Activated naive CD4-positive, alpha-beta T cell treated with anti-CD3 and anti-CD28 coated beads, Interleukin-2, amount 50 U/mL, for 24 hours (primary cell): ENCODE measurements around the gene KIAA0825.

Experiments
- H3K27ac Mint-ChIP-seq: one replicate; pipeline ENCODE4 v1.8.0; 2021; ENCODE audit warnings: mild to moderate bottlenecking, mixed read lengths
- H3K27me3 Mint-ChIP-seq: one replicate; pipeline ENCODE4 v1.8.0; 2021; ENCODE audit warnings: mixed read lengths
- H3K36me3 Mint-ChIP-seq: one replicate; pipeline ENCODE4 v1.8.0; 2021; ENCODE audit warnings: mixed read lengths
- H3K4me1 Mint-ChIP-seq: one replicate; pipeline ENCODE4 v1.8.0; 2021; ENCODE audit warnings: mixed read lengths
- H3K4me3 Mint-ChIP-seq: one replicate; pipeline ENCODE4 v1.8.0; 2021; ENCODE audit warnings: mild to moderate bottlenecking, mixed read lengths
- H3K9me3 Mint-ChIP-seq: one replicate; pipeline ENCODE4 v1.8.0; 2021; ENCODE audit warnings: mixed read lengths

Gene KIAA0825

DNA sequence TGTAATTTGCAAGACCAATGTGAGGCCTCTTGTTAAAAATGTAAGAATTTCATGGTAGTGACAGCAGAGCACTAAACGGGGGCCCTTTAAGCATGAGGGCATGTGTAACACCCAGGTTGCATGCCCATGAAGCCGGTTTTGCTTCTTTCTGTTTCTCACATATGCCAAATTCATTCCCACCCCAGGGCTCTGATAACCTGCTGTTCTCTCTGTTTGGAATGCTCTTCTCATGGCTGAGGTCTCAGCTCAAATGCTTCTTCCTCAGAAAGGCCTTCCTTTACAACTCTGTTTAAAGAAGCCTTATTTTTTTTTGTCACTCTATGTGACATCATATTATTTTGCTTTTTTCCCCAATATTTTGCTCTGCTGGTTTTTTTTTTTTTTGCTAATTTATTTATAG, 369.0 kb downstream of the KIAA0825 start:
- H3K4me3 Mint-ChIP-seq = no peak overlapping the region
- H3K9me3 Mint-ChIP-seq = no peaks in the 10 kb centered on the region
- H3K27me3 Mint-ChIP-seq = no peaks in the 10 kb centered on the region
- no peaks in the 10 kb centered on the region for H3K36me3 Mint-ChIP-seq
- H3K27ac Mint-ChIP-seq = no peak overlapping the region
- H3K4me1 Mint-ChIP-seq = no peaks in the 10 kb centered on the region

DNA sequence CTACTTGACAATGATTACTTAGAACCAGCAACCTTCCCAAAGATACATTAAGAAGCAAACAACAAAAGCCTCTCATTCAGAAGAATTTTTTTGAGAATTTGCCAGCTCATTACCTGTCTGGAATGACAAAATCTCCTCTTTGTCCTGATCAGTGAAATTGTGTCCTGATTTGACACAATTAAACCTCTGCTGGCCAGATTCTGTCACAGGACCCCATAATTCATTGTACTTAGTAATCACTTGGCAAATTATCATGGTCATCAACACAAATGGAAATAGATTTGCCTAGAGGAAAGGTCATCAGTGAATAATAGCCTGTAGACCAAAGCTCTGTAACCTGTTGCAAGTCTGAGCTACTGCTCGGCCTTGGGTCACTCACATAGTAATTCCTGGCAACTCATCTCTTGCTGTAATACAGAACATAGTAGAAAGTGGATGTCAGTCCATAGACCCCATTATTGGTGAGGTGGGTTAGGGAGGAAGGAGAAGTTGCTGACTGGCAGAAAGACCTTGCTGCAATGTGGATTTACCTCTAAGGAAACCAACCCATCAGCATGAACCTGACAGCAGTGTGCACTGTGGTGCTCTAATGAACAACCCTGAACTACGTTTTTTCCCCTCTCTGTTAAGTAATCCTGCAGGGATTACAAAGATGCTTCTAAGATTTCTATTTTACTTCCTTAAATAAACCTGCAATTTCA, 370.1 kb downstream of the KIAA0825 start:
- Mint-ChIP-seq H3K4me1 (no peaks in the 10 kb centered on the region), H3K27me3 (no peaks in the 10 kb centered on the region), H3K36me3 (no peaks in the 10 kb centered on the region), H3K4me3 (no peak overlapping the region), H3K27ac (no peak overlapping the region), H3K9me3 (no peaks in the 10 kb centered on the region)

GRCh38 chr5:94245608-94246007, 372.8 kb downstream of the KIAA0825 start:
- Mint-ChIP-seq H3K36me3 (no peaks in the 10 kb centered on the region), H3K4me1 (no peaks in the 10 kb centered on the region), H3K4me3 (no peak overlapping the region), H3K27me3 (no peaks in the 10 kb centered on the region), H3K9me3 (no peaks in the 10 kb centered on the region), H3K27ac (no peak overlapping the region)

- no peaks in the 10 kb centered on the region for H3K4me1 Mint-ChIP-seq
- no peaks in the 10 kb centered on the region for H3K36me3 Mint-ChIP-seq
- H3K4me3 Mint-ChIP-seq = no peak overlapping the region
- H3K27me3 Mint-ChIP-seq = no peaks in the 10 kb centered on the region
- H3K9me3 Mint-ChIP-seq = no peaks in the 10 kb centered on the region
- H3K27ac Mint-ChIP-seq = no peak overlapping the region
Measured at GRCh38 chr5:94244921-94245320, 373.5 kb downstream of the KIAA0825 start.

- Mint-ChIP-seq H3K36me3 (no peaks in the 10 kb centered on the region), H3K4me3 (no peak overlapping the region), H3K27ac (no peak overlapping the region), H3K9me3 (no peaks in the 10 kb centered on the region), H3K4me1 (no peaks in the 10 kb centered on the region), H3K27me3 (no peaks in the 10 kb centered on the region)
Measured at GRCh38 chr5:94243612-94244011, 374.8 kb downstream of the KIAA0825 start.

DNA sequence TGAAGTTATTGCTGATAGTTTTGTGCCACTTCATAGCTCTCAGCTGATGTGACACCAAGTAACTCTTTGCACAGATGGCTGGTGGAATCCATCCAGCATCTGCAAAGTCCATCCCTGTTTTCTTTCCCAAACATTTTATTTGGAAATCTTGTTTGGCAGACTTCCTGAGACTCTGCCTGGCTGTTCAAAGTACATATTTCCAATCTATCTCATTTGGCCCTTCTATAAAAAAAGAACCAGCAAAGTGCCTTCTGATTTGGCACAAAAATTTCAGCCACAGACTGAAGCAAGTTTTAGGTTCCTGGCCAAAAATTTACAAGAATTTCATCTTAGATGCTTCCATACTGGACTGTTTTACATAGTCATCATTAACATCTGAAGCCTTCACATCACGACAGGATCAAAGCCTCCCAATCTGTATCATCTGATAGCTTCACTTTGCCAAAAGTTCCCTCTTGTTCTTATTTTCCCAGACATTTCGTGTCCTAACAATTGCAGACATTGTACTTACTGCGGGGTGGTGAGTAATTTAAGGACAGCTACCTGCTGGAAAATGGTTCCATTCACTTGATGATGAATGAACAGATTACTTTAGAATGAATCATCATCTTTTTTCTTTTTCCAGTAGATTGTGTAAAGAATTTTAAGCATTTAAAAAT, 377.3 kb downstream of the KIAA0825 start:
- Mint-ChIP-seq H3K27ac (no peak overlapping the region), H3K4me1 (no peaks in the 10 kb centered on the region), H3K9me3 (no peaks in the 10 kb centered on the region), H3K27me3 (no peaks in the 10 kb centered on the region), H3K4me3 (no peak overlapping the region), H3K36me3 (no peaks in the 10 kb centered on the region)

- Mint-ChIP-seq H3K4me3 (no peak overlapping the region), H3K27ac (no peak overlapping the region), H3K27me3 (no peaks in the 10 kb centered on the region), H3K4me1 (no peaks in the 10 kb centered on the region), H3K9me3 (no peaks in the 10 kb centered on the region), H3K36me3 (no peaks in the 10 kb centered on the region)
Measured at GRCh38 chr5:94240596-94240992, 377.8 kb downstream of the KIAA0825 start.

DNA sequence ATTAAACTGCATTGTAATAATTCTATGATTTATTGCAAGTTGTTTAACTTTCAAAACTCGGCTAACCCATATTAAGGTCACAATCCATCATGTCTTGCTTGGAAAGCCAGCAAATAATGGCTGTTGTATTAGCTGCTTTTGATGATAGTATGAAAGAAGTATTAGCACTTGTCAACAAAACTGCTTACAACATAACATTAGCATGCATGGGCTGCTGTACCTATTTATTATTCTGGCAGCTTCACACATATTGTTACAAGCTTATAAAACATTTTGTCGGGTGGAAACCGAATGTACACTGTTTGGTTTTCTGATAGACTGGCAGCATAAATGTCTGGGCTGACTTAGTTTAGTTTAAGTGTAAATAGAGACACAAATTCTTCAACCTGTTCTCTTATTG, 378.3 kb downstream of the KIAA0825 start:
- H3K4me3 Mint-ChIP-seq = no peak overlapping the region
- no peaks in the 10 kb centered on the region for H3K27me3 Mint-ChIP-seq
- H3K4me1 Mint-ChIP-seq = no peaks in the 10 kb centered on the region
- H3K9me3 Mint-ChIP-seq = no peaks in the 10 kb centered on the region
- H3K27ac Mint-ChIP-seq = no peak overlapping the region
- no peaks in the 10 kb centered on the region for H3K36me3 Mint-ChIP-seq

DNA sequence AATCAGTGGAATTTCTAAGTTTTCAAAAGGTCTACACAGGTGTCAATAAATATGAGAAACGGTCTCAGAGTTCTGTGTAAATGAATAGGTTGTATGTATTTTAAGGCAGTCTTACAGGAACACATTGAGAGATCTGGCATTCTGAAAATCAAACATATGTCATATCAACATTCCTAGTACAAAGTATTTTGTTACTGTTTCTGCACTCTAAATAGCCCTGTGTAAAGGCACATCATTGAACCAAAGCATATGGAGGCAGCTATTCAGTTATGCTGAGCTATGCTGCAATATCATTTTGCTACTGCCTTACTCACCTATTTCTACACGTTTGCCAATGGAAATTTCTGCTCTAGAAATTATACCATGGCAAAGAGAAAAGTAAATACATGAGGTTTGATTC, 379.1 kb downstream of the KIAA0825 start:
- H3K27me3 Mint-ChIP-seq = no peaks in the 10 kb centered on the region
- H3K4me1 Mint-ChIP-seq = no peaks in the 10 kb centered on the region
- H3K9me3 Mint-ChIP-seq = no peaks in the 10 kb centered on the region
- H3K4me3 Mint-ChIP-seq = no peak overlapping the region
- H3K27ac Mint-ChIP-seq = no peak overlapping the region
- no peaks in the 10 kb centered on the region for H3K36me3 Mint-ChIP-seq

DNA sequence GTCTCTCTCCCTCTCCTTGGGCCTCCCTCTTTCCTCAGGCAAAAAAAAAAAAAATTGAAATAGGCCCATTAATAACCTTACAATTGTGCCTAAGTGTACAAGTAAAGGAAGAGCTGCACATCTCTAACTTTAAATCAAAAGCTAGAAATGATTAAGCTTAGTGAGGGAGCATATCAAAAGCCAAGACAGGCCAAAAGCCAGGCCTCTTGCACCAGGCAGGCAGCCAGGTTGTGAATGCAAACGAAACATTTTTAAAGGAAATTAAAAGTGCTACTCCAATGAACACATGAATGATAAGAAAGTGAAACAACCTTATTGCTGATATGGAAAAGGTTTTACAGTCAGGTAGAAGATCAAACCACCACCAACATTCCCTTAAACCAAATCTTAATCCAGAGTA, 383.4 kb downstream of the KIAA0825 start:
- Mint-ChIP-seq H3K27me3 (peaks cover 3% of the 10 kb centered on the region), H3K9me3 (no peaks in the 10 kb centered on the region), H3K36me3 (peaks cover 2% of the 10 kb centered on the region), H3K27ac (no peak overlapping the region), H3K4me3 (no peak overlapping the region), H3K4me1 (no peaks in the 10 kb centered on the region)

DNA sequence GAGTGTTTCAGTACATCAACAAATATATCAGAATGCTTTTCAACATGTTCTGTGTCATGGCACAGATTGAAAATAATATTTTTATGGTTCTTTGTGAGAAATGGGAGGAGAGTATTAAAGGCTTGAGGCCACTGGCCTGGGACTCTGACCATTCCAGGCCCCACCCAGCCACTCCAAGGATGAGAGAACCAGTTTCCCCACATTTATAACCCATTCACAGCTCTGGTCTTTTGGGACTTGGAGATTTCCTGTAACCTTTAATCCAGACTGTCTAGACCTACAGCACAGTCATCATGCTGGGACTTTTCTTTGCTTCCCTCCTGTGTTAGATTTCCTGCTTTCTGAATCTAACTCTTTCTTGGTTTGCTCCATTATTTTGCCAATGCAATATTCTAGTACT, 389.6 kb downstream of the KIAA0825 start:
- peaks cover 4% of the 10 kb centered on the region for H3K36me3 Mint-ChIP-seq
- peaks cover 4% of the 10 kb centered on the region for H3K27me3 Mint-ChIP-seq
- no peak overlapping the region for H3K4me3 Mint-ChIP-seq
- H3K4me1 Mint-ChIP-seq = no peaks in the 10 kb centered on the region
- H3K9me3 Mint-ChIP-seq = no peaks in the 10 kb centered on the region
- H3K27ac Mint-ChIP-seq = no peak overlapping the region

DNA sequence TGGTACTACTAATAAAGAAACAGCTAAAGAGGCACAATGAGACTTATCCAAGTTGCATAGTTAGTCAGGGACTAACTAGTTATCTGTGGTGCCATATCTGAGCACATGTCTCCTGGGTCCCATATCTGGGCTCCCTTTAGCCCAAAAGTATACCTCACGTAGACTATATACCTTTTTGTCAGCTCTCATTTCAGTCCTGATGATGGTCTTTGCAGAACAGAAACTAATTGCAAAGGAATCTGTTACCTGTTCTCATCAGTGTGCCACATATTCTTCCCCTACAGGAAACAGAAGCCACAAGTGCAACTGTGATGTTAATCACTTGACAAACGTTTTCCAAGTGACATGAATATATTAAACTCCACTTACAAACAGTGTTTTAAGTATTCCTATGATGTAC, 395.2 kb downstream of the KIAA0825 start:
- Mint-ChIP-seq H3K36me3 (peaks cover 2% of the 10 kb centered on the region), H3K4me1 (no peaks in the 10 kb centered on the region), H3K4me3 (no peak overlapping the region), H3K9me3 (no peaks in the 10 kb centered on the region), H3K27me3 (no peaks in the 10 kb centered on the region), H3K27ac (no peak overlapping the region)

DNA sequence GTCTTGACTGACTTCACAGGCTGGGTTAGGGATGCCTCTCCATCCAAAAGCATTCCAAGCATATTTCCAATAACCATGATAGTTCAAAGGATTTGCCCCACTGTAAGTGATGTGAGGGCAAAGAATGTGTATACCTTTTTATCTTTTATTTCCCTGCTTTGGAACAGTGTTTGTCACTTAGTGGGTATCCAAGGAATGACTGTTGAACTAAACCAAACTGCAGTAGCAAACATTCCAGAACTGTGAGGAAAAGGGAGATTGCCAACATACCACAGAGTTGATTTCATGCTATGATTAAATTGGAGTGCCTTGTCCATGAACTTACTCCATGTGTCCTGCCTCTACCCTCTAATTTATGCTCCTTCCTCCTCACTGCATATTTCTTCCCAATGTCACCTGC, 400.0 kb downstream of the KIAA0825 start:
- H3K27ac Mint-ChIP-seq = no peak overlapping the region
- no peaks in the 10 kb centered on the region for H3K9me3 Mint-ChIP-seq
- no peaks in the 10 kb centered on the region for H3K36me3 Mint-ChIP-seq
- no peak overlapping the region for H3K4me3 Mint-ChIP-seq
- no peaks in the 10 kb centered on the region for H3K4me1 Mint-ChIP-seq
- H3K27me3 Mint-ChIP-seq = no peaks in the 10 kb centered on the region

DNA sequence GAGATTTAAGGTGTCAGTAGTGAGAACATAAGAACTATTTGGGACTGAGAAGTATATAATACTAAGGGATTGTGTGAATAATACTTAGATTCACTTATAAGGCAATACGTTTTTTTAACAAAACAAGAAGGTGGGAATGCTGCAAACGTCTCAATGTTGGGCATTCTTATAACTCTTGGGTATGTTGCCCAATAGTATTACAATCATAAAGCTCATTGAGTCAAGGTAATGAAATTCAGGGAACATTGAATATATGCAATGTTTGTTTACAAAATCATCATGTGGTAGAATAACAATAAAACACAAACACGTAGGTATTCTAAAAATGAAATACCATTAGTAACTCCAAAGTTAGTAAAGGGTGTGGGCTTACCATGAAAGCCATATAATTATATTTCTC, 400.7 kb downstream of the KIAA0825 start:
- Mint-ChIP-seq H3K9me3 (no peaks in the 10 kb centered on the region), H3K4me1 (no peaks in the 10 kb centered on the region), H3K36me3 (no peaks in the 10 kb centered on the region), H3K27me3 (no peaks in the 10 kb centered on the region), H3K27ac (no peak overlapping the region), H3K4me3 (no peak overlapping the region)

- Mint-ChIP-seq H3K27me3 (no peaks in the 10 kb centered on the region), H3K9me3 (no peaks in the 10 kb centered on the region), H3K4me1 (no peaks in the 10 kb centered on the region), H3K36me3 (no peaks in the 10 kb centered on the region), H3K27ac (no peak overlapping the region), H3K4me3 (no peak overlapping the region)
Measured at GRCh38 chr5:94217216-94217615, 401.2 kb downstream of the KIAA0825 start.

DNA sequence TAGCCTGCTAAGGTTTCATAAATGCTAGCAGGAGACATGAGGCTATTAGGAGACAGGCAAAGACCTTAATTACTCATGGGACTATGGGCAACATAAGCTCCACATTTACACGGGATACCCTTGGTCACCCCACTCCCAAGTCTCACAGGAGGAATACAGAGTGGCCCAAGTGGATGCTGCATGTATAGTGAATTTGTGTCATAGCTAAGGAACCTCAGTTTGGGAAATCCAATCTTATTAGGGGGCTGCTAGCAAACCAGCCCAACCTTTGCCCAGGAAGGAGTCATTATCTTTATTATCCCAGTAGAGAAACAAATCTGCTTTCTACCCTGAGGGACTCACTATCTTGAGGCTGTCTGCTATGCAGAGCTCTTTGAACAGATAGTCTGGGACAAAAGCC, 405.9 kb downstream of the KIAA0825 start:
- Mint-ChIP-seq H3K27ac (no peak overlapping the region), H3K27me3 (peaks cover 4% of the 10 kb centered on the region), H3K36me3 (no peaks in the 10 kb centered on the region), H3K4me1 (no peaks in the 10 kb centered on the region), H3K9me3 (no peaks in the 10 kb centered on the region), H3K4me3 (no peak overlapping the region)
